Measurements from ENCODE around the gene SLC25A17. TPM values are rescaled to one million over a fixed set of nuclear protein-coding genes. Genes with fewer than 3 reads are reported as not detected.

Gene SLC25A17
- total and polyA plus RNA-seq, 2 donors from 2014 or later: 15.3 to 23.8 TPM

GRCh38 chr22:40805239-40805638 is 13.9 kb downstream of the SLC25A17 start:
- H3K27me3 ChIP-seq (ENCODE audit: control insufficient read depth, insufficient read depth, low read length): no peaks in the 10 kb centered on the region
- no peak for TF ChIP-seq CTCF (IDR thresholded peaks at IDR 0.05; ENCODE audit: borderline replicate concordance, extremely low read depth, insufficient read depth)
- H3K27ac ChIP-seq (ENCODE audit: low read depth in 2 of 2, low read length in 2 of 2): no peak overlapping the region
- H3K9ac ChIP-seq (ENCODE audit: low read length in 3 of 3): no peak overlapping the region
- H3K36me3 ChIP-seq (ENCODE audit: control insufficient read depth in 2 of 3, insufficient read depth in 3 of 3, low read length in 3 of 3): no peaks in the 10 kb centered on the region
- H3K4me3 ChIP-seq (ENCODE audit: low read length in 3 of 3): no peak overlapping the region
- DNase-seq (no peak), FAIRE-seq (no peak)
- intact Hi-C loops (cut with DNase I): no loop called here
- peaks cover 0 to 3% (median 0%) of the 10 kb centered on the region in 3 donors for H3K4me1 ChIP-seq (ENCODE audit: control insufficient read depth in 2 of 3, insufficient read depth in 2 of 3, low read depth in 1 of 3, low read length in 3 of 3)
- H3K9me3 ChIP-seq (ENCODE audit: control insufficient read depth in 2 of 3, insufficient read depth in 1 of 3, low read length in 3 of 3): no peaks in the 10 kb centered on the region

GRCh38 chr22:40803321-40803720 is 15.8 kb downstream of the SLC25A17 start:
- DNase-seq: no peak
- Histone ChIP-seq H3K4me1 (ENCODE audit: control insufficient read depth in 2 of 3, insufficient read depth in 2 of 3, low read depth in 1 of 3, low read length in 3 of 3) (peaks cover 0 to 2% (median 0%) of the 10 kb centered on the region in 3 donors), H3K4me3 (ENCODE audit: low read length in 3 of 3) (no peak overlapping the region), H3K27me3 (ENCODE audit: control insufficient read depth, insufficient read depth, low read length) (no peaks in the 10 kb centered on the region), H3K9me3 (ENCODE audit: control insufficient read depth in 2 of 3, insufficient read depth in 1 of 3, low read length in 3 of 3) (no peaks in the 10 kb centered on the region), H3K36me3 (ENCODE audit: control insufficient read depth in 2 of 3, insufficient read depth in 3 of 3, low read length in 3 of 3) (no peaks in the 10 kb centered on the region), H3K9ac (ENCODE audit: low read length in 3 of 3) (no peak overlapping the region), H3K27ac (ENCODE audit: low read depth in 2 of 2, low read length in 2 of 2) (no peak overlapping the region)
- no peak for FAIRE-seq
- TF ChIP-seq CTCF (IDR thresholded peaks at IDR 0.05; ENCODE audit: borderline replicate concordance, extremely low read depth, insufficient read depth): no peak
- intact Hi-C loops (cut with DNase I): no loop called here

GRCh38 chr22:40799008-40799407 is 20.1 kb downstream of the SLC25A17 start:
- intact Hi-C loops (cut with DNase I): no loop called here
- DNase-seq (no peak), FAIRE-seq (no peak)
- Histone ChIP-seq H3K4me1 (ENCODE audit: control insufficient read depth in 2 of 3, insufficient read depth in 2 of 3, low read depth in 1 of 3, low read length in 3 of 3) (no peaks in the 10 kb centered on the region), H3K27me3 (ENCODE audit: control insufficient read depth, insufficient read depth, low read length) (no peaks in the 10 kb centered on the region), H3K9me3 (ENCODE audit: control insufficient read depth in 2 of 3, insufficient read depth in 1 of 3, low read length in 3 of 3) (no peaks in the 10 kb centered on the region), H3K27ac (ENCODE audit: low read depth in 2 of 2, low read length in 2 of 2) (no peak overlapping the region), H3K9ac (ENCODE audit: low read length in 3 of 3) (no peak overlapping the region), H3K4me3 (ENCODE audit: low read length in 3 of 3) (no peak overlapping the region), H3K36me3 (ENCODE audit: control insufficient read depth in 2 of 3, insufficient read depth in 3 of 3, low read length in 3 of 3) (peaks cover 0 to 2% (median 0%) of the 10 kb centered on the region in 3 donors)
- TF ChIP-seq CTCF (IDR thresholded peaks at IDR 0.05; ENCODE audit: borderline replicate concordance, extremely low read depth, insufficient read depth): no peak

GRCh38 chr22:40797427-40797826 is 21.7 kb downstream of the SLC25A17 start:
- intact Hi-C loops (cut with DNase I): no loop called here
- FAIRE-seq: no peak

More at GRCh38 chr22:40797427-40797826, 21.7 kb downstream of the SLC25A17 start:
- Histone ChIP-seq H3K27me3 (ENCODE audit: control insufficient read depth, insufficient read depth, low read length) (no peaks in the 10 kb centered on the region), H3K27ac (ENCODE audit: low read depth in 2 of 2, low read length in 2 of 2) (no peak overlapping the region), H3K9ac (ENCODE audit: low read length in 3 of 3) (no peak overlapping the region), H3K4me3 (ENCODE audit: low read length in 3 of 3) (no peak overlapping the region), H3K4me1 (ENCODE audit: control insufficient read depth in 2 of 3, insufficient read depth in 2 of 3, low read depth in 1 of 3, low read length in 3 of 3) (no peaks in the 10 kb centered on the region), H3K9me3 (ENCODE audit: control insufficient read depth in 2 of 3, insufficient read depth in 1 of 3, low read length in 3 of 3) (no peaks in the 10 kb centered on the region), H3K36me3 (ENCODE audit: control insufficient read depth in 2 of 3, insufficient read depth in 3 of 3, low read length in 3 of 3) (peaks cover 0 to 3% (median 0%) of the 10 kb centered on the region in 3 donors)
- DNase-seq: no peak
- no peak for TF ChIP-seq CTCF (IDR thresholded peaks at IDR 0.05; ENCODE audit: borderline replicate concordance, extremely low read depth, insufficient read depth)

Data from kidney (tissue), 14 donors.